HG03280 (cell line): ENCODE data around the gene ESYT2.
A peak's percentile ranks its signal among the peaks of the same experiment; 100 is the strongest.
"Not testable (repeated sequence)": the region's sequence is repeated elsewhere in the genome, so short reads cannot be mapped to it uniquely, and the experiment has no call there.

Source experiments
- ATAC-seq: cut with Tn5 transposase; IDR thresholded peaks from one replicate; pipeline ENCODE4 v1.9.1; 2021; ENCODE audit warnings: mild to moderate bottlenecking, moderate library complexity; ENCODE audit not compliant: unreplicated experiment

The ESYT2 gene

DNA sequence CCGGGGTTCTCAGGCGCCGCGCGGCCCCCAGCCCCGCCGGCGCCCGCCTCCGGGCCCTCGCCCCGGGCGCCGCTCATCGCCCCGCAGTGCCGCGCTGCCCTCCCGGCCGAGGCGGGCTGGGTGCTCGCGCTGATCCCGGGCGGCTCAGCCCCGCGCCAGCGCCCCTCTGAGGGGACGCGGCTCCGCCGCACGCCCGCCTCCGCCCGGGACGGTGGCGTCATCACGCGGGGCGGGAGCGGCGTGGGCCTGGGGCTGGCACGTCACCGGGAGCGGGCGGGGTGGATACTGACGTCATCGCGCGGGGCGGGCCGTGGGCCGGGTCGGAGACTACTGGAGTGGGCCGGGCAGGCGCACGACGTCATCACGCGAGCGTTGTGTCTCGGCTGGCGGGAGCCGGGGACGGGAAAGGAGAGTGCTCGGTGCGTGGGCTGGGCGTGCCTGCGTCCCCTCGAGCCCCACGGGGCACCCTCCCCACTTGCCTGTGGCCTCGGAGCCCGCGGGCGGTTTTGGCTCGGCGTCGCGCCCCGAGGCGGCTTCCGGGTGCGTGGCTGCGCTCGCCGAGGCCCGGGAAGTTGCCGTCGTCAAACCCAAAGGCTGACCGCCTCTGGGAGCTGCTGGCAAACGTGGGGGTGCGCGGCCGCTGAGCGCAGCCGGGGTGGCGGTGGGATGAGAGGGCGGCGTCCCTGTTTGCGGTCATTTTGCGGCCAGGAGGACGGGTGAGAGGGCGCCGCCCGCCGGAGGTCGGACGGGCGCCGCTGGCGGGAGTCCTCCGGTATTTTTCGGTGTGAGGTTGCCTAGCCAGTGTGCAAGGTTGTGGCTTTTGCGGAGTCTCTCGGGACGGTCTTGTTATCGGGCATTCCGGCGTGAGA lies at the start of gene ESYT2:
Gene ESYT2, minus strand, starts transcription at position 168 of the 869 bp plus-strand sequence. Its CDS starts 91 bp downstream, at position 77.
- peak; percentile 84 for ATAC-seq

GRCh38 chr7:158878151-158879079 lies 49.1 kb upstream of the ESYT2 start:
- not testable (repeated sequence) for ATAC-seq

- ATAC-seq, result no peak
These were observed 47.7 kb upstream of the ESYT2 start for GRCh38 chr7:158876984-158877383.

GRCh38 chr7:158869876-158870275 lies 40.6 kb upstream of the ESYT2 start:
- no peak for ATAC-seq

- ATAC-seq, result no peak
These were observed 39.6 kb upstream of the ESYT2 start for GRCh38 chr7:158868764-158869410.

DNA sequence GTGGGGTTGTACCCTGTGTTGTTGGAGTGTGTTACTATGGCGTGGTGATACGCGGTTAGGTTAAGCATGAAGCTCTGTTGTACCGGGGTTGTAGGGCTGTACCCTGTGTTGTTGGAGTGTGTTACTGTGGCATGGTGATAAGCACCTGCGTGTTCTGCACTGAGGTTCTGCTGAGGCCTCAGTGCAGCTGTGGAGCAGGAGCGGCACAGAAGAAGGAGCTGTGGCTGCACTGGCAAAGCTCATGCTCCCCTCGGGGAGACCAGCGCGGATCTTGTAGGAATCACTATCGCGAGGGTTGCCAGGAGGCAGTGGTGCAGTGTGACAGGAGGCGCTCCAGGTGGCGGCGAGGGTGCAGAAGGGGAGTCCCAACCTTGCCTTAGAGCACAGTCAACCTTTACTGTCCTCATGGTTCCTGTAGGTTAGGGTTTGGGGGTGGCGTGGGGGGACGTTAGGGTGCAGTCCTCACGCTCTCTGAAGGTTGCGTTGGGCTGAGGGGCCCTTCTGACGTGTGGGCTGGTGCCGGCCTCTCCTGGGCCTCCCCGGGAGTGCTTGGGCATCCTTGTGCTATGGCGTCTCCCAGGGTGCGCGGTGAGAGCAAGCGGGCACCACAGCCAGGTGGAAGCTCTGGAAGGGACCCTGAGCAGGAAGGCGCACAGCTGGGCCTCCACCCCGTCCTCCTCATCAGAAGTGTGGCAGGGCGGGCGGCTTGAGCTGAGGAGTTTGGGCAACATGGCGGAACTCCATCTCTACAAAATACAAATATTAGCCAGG lies 38.1 kb upstream of the ESYT2 start:
- ATAC-seq, result no peak

DNA sequence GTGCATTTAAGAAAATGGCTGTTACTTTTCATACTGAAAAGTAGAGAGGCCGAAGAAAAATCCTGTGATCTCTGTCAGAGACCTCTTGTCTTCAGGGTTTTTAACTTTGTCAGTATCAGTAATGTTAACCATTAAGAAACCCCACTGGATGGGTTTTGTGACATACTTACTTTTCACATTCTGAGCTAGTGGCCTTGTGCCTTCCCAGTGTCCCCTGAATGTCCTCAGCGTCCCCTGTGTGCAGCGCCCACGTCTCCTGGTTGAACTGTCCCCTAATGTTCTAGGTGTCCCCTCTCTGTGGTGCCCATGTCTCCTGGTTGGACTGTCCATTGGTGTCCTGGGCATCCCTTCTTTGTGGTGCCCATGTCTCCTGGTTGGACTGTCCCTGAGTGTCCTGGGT lies 36.7 kb upstream of the ESYT2 start:
- ATAC-seq, result no peak

DNA sequence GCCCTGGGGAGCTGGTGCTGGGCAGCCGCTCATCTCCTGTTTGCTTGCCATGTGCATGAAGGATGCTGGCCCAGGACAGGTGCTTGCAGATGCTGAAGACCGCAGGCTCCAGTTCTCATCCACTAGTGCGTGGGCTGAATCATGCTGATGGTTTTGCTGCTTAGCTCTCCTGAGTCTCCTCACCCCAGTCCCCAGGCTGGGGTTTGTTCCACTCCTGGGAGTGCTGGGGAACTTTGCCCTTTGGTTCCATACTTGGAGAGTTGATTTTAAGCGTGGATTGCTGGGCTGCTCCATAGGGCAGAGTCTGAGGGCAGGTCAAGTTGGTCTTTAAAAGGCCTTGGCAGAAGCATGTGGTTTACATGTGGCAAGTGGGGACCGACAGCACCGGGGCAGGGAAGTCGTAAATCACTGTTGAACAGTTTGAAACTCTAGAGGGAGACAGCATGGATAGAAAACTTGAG lies 36.2 kb upstream of the ESYT2 start:
- ATAC-seq, result no peak

GRCh38 chr7:158864833-158865232 lies 35.5 kb upstream of the ESYT2 start:
- ATAC-seq, result no peak

GRCh38 chr7:158864507-158864820 lies 35.2 kb upstream of the ESYT2 start:
- ATAC-seq, result no peak

DNA sequence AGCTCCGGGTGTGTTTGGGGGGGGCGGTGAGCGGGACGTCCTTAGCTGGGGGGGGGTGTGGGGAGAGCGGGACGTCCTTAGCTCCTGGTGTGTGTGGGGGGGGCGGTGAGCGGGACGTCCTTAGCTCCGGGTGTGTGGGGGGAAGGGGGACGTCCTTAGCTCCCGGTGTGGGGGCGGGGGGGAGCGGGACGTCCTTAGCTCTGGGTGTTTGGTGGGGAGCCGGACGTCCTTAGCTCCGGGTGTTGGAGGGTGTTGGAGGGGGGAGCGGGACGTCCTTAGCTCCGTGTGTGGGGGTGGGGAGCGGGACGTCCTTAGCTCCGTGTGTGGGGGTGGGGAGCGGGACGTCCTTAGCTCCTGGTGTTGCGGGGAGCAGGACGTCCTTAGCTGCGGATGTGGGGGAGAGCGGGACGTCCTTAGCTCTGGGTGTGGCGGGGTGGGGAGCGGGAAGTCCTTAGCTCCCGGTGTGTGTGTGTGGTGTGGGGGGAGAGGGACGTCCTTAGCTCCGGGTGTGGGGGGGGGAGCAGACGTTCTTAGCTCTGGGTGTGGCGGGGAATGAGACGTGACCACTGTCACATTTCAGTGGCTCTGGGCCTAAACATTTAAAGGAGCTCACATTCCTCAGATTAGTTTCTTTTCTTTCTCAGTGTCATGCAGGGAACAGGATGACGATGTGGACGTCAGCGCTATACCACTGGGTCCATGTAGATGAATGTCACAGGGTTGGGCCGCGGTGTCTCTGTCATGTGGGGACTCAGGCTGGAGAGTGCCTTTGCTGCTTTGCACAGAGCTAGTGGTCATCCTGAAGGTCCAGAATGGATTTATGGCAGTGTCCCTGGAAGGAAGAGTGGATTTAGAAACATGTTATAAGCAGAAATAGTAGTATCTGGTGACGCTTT lies 34.5 kb upstream of the ESYT2 start:
- peak; percentile 42 for ATAC-seq

GRCh38 chr7:158862985-158863610 lies 33.8 kb upstream of the ESYT2 start:
- ATAC-seq, result peak; percentile 64

DNA sequence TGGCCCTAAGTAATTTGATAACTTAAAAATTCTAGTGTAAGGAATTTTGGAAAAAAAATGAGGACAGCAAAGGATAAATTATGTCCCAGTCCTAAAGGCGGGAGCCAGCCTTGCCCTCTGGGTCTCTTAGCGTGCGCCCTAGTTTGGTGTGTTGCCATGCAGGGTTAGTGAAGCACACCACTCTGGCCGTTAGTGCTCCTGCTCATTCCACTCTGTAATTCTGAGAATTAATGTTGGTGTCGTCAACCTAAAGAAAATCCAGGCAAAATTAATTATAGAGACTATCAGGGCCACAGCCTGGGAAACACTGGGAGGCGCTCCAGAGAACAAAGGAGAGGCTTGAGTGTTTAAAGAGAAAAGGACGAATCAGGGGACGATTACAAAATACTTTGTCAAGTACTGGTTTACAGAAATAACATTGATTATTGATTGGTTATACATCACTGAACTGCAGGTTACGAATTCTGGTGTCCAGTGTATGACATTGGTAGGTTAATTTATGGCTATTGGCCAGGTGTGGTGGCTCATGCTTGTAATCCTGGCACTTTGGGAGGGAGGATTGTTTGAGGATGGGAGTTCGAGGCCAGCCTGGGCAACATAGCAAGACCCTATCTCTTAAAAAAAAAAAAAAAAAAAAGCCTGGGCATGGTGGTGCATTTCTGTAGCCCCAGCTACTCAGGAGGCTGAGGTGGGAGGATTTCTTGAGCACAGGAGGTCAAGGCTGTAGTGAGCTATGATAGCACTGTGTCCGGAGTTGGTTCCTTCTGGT lies 32.8 kb upstream of the ESYT2 start:
- no peak for ATAC-seq

GRCh38 chr7:158861004-158861787 lies 31.9 kb upstream of the ESYT2 start:
- no peak for ATAC-seq

DNA sequence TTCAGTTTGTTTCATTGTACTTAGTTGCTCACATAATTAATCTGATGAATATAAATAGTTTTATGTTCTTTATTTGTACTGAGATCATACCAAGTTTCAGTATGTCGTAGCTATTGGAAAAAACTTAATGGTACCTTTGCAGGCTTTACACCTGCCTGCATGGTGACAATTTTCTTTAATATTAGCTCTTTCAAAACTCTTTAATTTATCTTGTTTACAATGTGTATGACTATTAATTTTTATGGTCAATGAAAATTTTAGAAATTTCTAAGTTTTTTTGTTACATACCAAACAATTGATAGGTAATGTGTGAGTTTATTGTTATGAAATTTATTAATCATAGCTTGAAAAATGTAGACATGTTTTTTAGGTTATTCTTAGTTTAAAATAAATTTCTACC lies 31.1 kb upstream of the ESYT2 start:
- no peak for ATAC-seq

GRCh38 chr7:158858592-158859503 lies 29.5 kb upstream of the ESYT2 start:
- ATAC-seq, result no peak
